Mucosa of descending colon (tissue), 3 donors: ENCODE results near the gene C9orf40. TPM values are rescaled to one million over a fixed set of nuclear protein-coding genes. Genes with fewer than 3 reads are reported as not detected.

Experiments
- ATAC-seq: fragments of 200-7000 bp; cut with Tn5 transposase; one replicate; pipeline ENCODE4 v1.9.1; 2020; ENCODE audit warnings: mild to moderate bottlenecking, moderate library complexity
- DNase-seq, 3 donors: peaks; one replicate each; pipeline ENCODE4 v3.0.0-alpha.2; 2020
- H3K36me3 ChIP-seq: fragments of 200-600 bp; one replicate; pipeline ENCODE4 v1.8.0; 2021; ENCODE audit warnings: low read depth, mild to moderate bottlenecking
- H3K4me1 ChIP-seq: fragments of 200-600 bp; one replicate; pipeline ENCODE4 v1.8.0; 2021; ENCODE audit warnings: low read depth, mild to moderate bottlenecking
- H3K4me3 ChIP-seq: fragments of 200-600 bp; one replicate; pipeline ENCODE4 v1.8.0; 2021; ENCODE audit warnings: mild to moderate bottlenecking
- H3K9me3 ChIP-seq: fragments of 200-600 bp; one replicate; pipeline ENCODE4 v1.8.0; 2021; ENCODE audit warnings: mild to moderate bottlenecking
- intact Hi-C, 2 donors: fragments of 100-400 bp; cut with DNase I in 1 of 2; cut with micrococcal nuclease in 1 of 2; formaldehyde crosslinking; loops; one replicate each; pipeline versions ENCODE4 v1.11.0 to v1.11.1; 2022; cut with DNase I, micrococcal nuclease
- total RNA-seq, 3 donors: library from RNA; stranded (reverse); fragmentation: NEBNext Ultra II Directional in 2 of 3; extraction: Animal tissue kit (Norgen Biotek cat#: 25700) in 2 of 3; gene quantifications; one replicate each; pipeline versions ENCODE4 v1.2.1 to v1.2.4, GENCODE V29; 2021 to 2023
- TF ChIP-seq, protein P1 (sequence below): fragments of 200-600 bp; IDR thresholded peaks from one replicate; pipeline ENCODE4 v1.8.0; 2022; ENCODE audit warnings: antibody characterized with exemption, mild to moderate bottlenecking
- donor health status: DM: no; HTN: no; CAD: no; lungs with moderate emphysema.
- donor health status: DM: no; HTN: no; CAD: no.
- donor health status: DM: no; HTN: yes; CAD: no.

C9orf40 gene
- total RNA-seq, 3 donors from 2014 or later = 7.8 to 8.9 (median 7.8) TPM

GRCh38 chr9:74979844-74980243, 27.1 kb upstream of the C9orf40 start:
- H3K4me1 ChIP-seq = no peaks in the 10 kb centered on the region
- intact Hi-C loops = no loop called here
- H3K36me3 ChIP-seq = no peaks in the 10 kb centered on the region
- DNase-seq (no peak), ATAC-seq (no peak)
- no peak overlapping the region for H3K4me3 ChIP-seq
- TF ChIP-seq, protein P1, sequence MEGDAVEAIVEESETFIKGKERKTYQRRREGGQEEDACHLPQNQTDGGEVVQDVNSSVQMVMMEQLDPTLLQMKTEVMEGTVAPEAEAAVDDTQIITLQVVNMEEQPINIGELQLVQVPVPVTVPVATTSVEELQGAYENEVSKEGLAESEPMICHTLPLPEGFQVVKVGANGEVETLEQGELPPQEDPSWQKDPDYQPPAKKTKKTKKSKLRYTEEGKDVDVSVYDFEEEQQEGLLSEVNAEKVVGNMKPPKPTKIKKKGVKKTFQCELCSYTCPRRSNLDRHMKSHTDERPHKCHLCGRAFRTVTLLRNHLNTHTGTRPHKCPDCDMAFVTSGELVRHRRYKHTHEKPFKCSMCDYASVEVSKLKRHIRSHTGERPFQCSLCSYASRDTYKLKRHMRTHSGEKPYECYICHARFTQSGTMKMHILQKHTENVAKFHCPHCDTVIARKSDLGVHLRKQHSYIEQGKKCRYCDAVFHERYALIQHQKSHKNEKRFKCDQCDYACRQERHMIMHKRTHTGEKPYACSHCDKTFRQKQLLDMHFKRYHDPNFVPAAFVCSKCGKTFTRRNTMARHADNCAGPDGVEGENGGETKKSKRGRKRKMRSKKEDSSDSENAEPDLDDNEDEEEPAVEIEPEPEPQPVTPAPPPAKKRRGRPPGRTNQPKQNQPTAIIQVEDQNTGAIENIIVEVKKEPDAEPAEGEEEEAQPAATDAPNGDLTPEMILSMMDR = no peak
- peaks cover 7% of the 10 kb centered on the region for H3K9me3 ChIP-seq

DNA sequence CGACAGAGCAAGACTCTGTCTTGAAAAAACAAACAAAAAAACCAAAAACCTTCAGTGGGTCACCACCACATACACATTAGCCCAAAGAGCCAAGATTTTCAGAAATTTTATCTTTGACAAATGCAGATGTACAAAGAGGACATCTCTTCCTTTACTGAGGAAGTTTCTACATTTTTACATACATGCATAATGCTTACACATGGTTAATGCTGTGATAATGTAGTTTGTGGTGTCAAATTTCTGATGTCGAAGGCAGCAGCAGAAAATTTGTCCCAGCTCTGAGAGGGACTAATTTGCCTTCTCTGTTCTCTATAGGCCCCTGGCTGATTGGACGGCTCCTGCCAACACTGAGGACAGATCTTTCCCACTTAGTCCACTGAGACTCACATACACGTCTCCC, 24.6 kb upstream of the C9orf40 start:
- Histone ChIP-seq H3K9me3 (peaks cover 7% of the 10 kb centered on the region), H3K4me1 (no peaks in the 10 kb centered on the region), H3K4me3 (no peak overlapping the region), H3K36me3 (no peaks in the 10 kb centered on the region)
- TF ChIP-seq, protein P1 = no peak
- ATAC-seq (no peak), DNase-seq (no peak)
- intact Hi-C loops = no loop called here

GRCh38 chr9:74975538-74975937, 22.8 kb upstream of the C9orf40 start:
- Histone ChIP-seq H3K9me3 (peaks cover 7% of the 10 kb centered on the region), H3K4me3 (no peak overlapping the region), H3K4me1 (no peaks in the 10 kb centered on the region), H3K36me3 (no peaks in the 10 kb centered on the region)
- TF ChIP-seq, protein P1 = no peak
- ATAC-seq = no peak
- DNase-seq = no peak
- intact Hi-C loops = no loop called here

DNA sequence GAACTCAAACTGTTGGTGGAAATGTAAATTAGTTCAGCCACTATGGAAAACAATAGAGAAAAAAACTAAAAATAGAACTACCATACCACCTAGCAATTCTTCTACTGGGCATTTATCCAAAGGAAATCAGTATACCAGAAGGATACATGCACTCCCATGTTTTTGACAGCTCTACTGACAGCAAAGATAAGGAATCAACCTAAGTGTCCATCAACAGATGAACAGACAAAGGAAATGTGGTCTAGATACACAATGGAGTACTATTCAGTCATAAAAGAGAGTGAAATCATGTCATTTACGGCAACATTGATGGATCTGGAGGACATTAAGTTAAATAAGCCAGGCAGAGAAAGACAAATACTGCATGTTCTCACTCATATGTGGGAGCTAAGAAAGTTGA, 21.8 kb upstream of the C9orf40 start:
- H3K36me3 ChIP-seq = no peaks in the 10 kb centered on the region
- no peak overlapping the region for H3K4me3 ChIP-seq
- TF ChIP-seq, protein P1 = no peak

DNA sequence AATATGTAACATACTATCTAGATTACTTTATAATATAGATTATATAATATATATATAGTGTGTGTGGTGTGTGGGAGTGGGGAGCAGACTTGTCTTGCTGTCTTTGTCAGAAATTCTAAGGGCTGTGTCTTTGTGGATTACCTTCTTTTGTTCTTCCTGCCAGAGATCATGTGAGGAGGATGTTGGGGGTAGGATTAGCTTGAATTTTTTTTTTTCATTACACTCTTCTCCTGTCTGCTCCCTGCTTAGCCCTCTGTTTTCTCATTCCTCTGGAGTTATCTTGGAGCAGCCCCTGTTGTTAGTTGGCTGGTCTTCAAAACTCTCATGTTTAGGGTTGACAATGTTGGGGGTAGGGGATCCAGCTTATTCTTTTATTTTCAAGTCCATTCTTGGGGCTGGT, 21.0 kb upstream of the C9orf40 start:
- DNase-seq (no peak), ATAC-seq (no peak)
- H3K36me3 ChIP-seq = no peaks in the 10 kb centered on the region
- TF ChIP-seq, protein P1 = no peak
- intact Hi-C loops = no loop called here
- H3K4me3 ChIP-seq = no peak overlapping the region
- H3K9me3 ChIP-seq = peaks cover 7% of the 10 kb centered on the region
- H3K4me1 ChIP-seq = no peaks in the 10 kb centered on the region

More for the DNA sequence above, 21.8 kb upstream of the C9orf40 start:
- no peak for ATAC-seq
- Histone ChIP-seq H3K4me1 (no peaks in the 10 kb centered on the region), H3K9me3 (peaks cover 7% of the 10 kb centered on the region)
- no peak for DNase-seq
- intact Hi-C loops = no loop called here

- Histone ChIP-seq H3K36me3 (no peaks in the 10 kb centered on the region), H3K9me3 (peaks cover 5% of the 10 kb centered on the region), H3K4me3 (no peak overlapping the region), H3K4me1 (no peaks in the 10 kb centered on the region)
- TF ChIP-seq, protein P1 = no peak
- ATAC-seq (no peak), DNase-seq (no peak)
- intact Hi-C loops = no loop called here
Observed at GRCh38 chr9:74963056-74963455, 10.3 kb upstream of the C9orf40 start.
